Activated T-helper 1 cell treated with anti-CD3 and anti-CD28 coated beads, Interleukin-12 subunit alpha, Interleukin-12 subunit beta, Interleukin-2, Interleukin-4 antibody, amounts not matched to agents 30 ng/mL and 10 ng/mL and 1 ng/mL, durations not matched to agents 14 hours and 24 hours and 36 hours (primary cell): ENCODE results near the gene MCEE. TPM values are rescaled to one million over a fixed set of nuclear protein-coding genes. Genes with fewer than 3 reads are reported as not detected.
"Not testable (repeated sequence)": the region's sequence is repeated elsewhere in the genome, so short reads cannot be mapped to it uniquely, and the experiment has no call there.

Experiments
- DNase-seq: peaks from one replicate; pipeline ENCODE4 v3.0.0; 2021; ENCODE audit warnings: low spot score
- H3K27ac Mint-ChIP-seq: one replicate; pipeline ENCODE4 v1.8.0; 2021; ENCODE audit warnings: mild to moderate bottlenecking, mixed read lengths
- H3K27me3 Mint-ChIP-seq: one replicate; pipeline ENCODE4 v1.8.0; 2022; ENCODE audit warnings: mild to moderate bottlenecking, moderate library complexity, mixed read lengths; ENCODE audit not compliant: insufficient read depth
- H3K36me3 Mint-ChIP-seq: one replicate; pipeline ENCODE4 v1.8.0; 2021; ENCODE audit warnings: low read depth, mixed read lengths
- H3K4me1 Mint-ChIP-seq: one replicate; pipeline ENCODE4 v1.8.0; 2021; ENCODE audit warnings: low read depth, mixed read lengths
- H3K4me3 Mint-ChIP-seq: one replicate; pipeline ENCODE4 v1.8.0; 2021; ENCODE audit warnings: mild to moderate bottlenecking, moderate library complexity, mixed read lengths
- H3K9me3 Mint-ChIP-seq: one replicate; pipeline ENCODE4 v1.8.0; 2021; ENCODE audit warnings: mixed read lengths
- intact Hi-C: fragments of 100-400 bp; cut with micrococcal nuclease; formaldehyde crosslinking; loops from one replicate; pipeline ENCODE4 v1.15.1; 2024
- total RNA-seq: library from RNA; stranded (reverse); gene quantifications from 2 replicates; pipeline ENCODE4 v1.2.3, GENCODE V29; 2022

Gene MCEE
- total RNA-seq, 1 donor from 2014 or later: 14.7 TPM

DNA sequence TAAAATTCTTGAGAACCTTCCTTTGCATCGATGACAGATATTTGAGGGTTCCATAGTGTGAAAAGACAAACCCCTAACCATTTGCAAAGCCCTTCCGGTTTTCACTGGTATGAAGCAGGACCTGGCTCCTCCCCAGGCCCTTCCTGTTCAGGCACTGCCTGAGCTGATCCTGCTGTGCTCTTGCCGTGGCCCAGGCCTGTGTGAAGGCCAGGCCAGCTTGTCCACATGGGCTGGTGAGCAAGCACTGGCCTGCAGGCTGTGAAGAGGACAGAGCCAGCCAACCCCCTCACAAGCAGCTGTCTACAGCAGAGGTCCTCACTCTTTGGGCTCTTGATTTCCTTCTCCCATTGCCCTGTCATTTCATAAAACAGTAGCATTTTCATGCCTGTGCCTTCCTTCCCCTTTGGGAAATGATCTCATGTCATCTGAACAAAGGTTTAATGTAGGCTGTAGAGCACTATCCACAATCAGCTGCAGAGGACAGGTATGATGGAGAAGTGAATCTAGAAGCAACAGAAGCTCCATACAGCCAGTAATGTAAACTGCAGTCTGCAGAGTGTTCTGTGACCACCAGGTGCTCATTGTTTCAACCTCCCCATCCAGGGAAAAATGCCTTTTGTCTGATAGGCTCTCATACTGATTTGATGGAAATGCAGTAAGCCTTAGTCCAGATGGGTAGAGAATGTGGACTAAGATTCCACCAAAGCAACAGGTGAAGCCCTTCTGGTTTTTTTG lies 20.2 kb upstream of the MCEE start:
- Mint-ChIP-seq H3K4me1 (no peaks in the 10 kb centered on the region), H3K27ac (no peak overlapping the region), H3K36me3 (peaks cover 36% of the 10 kb centered on the region), H3K27me3 (no peaks in the 10 kb centered on the region), H3K4me3 (no peak overlapping the region), H3K9me3 (no peaks in the 10 kb centered on the region)
- intact Hi-C loops: no loop called here
- no peak for DNase-seq

DNA sequence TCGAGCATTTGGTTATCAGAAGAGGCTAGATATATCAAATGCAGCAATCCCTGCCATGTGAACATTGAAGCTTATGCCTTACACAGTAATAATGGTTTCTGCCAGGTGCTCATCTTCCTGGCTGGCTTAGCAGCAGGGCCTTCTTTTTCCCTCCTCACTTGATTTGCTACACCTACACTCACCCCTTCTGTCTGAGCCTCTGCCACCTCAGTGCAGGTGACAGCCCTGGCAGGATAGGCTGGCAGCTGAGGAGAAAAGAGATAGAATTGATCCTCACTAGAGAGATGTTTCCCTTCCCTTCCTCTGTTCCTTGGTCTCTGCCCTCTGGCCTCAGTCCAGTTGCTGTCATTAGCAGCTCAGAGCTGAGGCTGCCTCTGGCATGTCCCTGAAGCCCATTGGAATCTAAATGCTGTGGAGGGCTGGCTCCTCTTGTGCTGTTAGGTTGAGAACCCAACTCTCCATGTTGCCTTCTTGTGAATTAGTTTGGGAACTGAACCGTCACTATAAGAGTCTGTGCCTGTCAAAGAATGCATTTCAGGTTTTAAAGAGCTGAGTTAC lies 18.6 kb upstream of the MCEE start:
- intact Hi-C loops: no loop called here
- Mint-ChIP-seq H3K9me3 (no peaks in the 10 kb centered on the region), H3K4me3 (no peak overlapping the region), H3K36me3 (peaks cover 52% of the 10 kb centered on the region), H3K27ac (no peak overlapping the region), H3K27me3 (no peaks in the 10 kb centered on the region), H3K4me1 (no peaks in the 10 kb centered on the region)
- DNase-seq: no peak

DNA sequence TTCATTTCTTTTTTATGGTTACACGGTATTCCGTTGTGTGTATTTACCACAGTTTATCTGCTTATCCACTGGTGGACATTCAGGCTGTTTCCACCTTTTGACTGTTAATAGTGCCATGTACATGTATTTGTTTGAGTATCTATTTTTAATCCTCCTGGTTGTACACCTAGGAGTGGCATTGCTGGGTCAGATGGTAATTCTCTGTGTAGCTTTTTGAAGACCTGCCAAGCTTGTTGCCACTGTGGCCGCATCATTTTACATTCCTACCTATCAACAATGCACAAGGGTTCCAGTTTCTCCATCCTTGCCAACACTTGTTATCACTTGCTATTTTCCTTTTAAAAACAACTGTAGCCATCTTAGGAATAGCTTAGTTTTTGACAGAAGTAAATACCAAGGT lies 13.8 kb upstream of the MCEE start:
- no peaks in the 10 kb centered on the region for H3K27me3 Mint-ChIP-seq
- intact Hi-C loops: no loop called here
- DNase-seq: no peak
- peaks cover 64% of the 10 kb centered on the region for H3K36me3 Mint-ChIP-seq
- H3K4me3 Mint-ChIP-seq: no peak overlapping the region
- H3K27ac Mint-ChIP-seq: no peak overlapping the region
- no peaks in the 10 kb centered on the region for H3K9me3 Mint-ChIP-seq
- H3K4me1 Mint-ChIP-seq: no peaks in the 10 kb centered on the region

DNA sequence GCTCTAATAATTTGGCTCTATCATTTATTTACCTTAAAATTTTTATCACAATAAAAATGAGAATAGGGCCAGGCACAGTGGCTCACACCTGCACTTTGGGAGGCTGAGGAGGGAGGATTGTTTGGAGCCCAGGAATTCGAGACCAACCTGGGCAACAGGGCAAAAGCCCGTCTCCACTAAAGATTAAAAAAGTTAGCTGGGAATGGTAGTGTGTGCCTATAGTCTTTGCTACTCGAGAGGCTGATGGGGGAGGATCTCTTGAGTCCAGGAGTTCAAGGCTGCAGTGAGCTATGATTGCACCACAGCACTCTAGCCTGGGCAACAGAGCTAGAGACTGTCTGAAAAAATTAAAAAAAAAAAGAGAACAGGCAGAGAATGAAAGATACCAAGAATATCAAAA lies 6.1 kb upstream of the MCEE start:
- no peak overlapping the region for H3K27ac Mint-ChIP-seq
- H3K9me3 Mint-ChIP-seq: no peaks in the 10 kb centered on the region
- no peak for DNase-seq
- H3K4me3 Mint-ChIP-seq: no peak overlapping the region
- intact Hi-C loops: no loop called here
- peaks cover 25% of the 10 kb centered on the region for H3K36me3 Mint-ChIP-seq
- no peaks in the 10 kb centered on the region for H3K4me1 Mint-ChIP-seq
- no peaks in the 10 kb centered on the region for H3K27me3 Mint-ChIP-seq

DNA sequence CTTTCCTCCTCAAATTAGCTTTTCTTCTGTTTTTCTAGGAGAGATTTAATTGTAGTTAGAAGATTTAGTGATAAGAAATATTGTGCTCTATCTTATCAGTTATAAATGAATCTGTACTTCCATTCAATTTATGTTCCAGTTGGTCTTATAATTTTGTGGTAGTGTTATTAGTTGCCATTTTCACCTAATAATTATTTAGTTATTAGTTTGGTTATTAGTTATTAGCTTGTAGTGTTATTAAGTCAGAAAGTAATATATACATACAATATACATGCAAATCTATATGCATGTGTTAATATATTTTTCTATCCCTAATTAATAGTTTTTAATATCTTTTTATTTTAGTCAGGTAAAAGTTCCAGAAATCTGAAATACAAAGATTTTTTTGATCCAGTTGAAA lies 3.6 kb upstream of the MCEE start:
- DNase-seq: no peak
- Mint-ChIP-seq H3K4me1 (no peaks in the 10 kb centered on the region), H3K27ac (no peak overlapping the region), H3K36me3 (peaks cover 12% of the 10 kb centered on the region), H3K27me3 (no peaks in the 10 kb centered on the region), H3K9me3 (no peaks in the 10 kb centered on the region), H3K4me3 (no peak overlapping the region)
- intact Hi-C loops: loop anchor here (5.0 kb wide), 1 partner anchor 156 kb away; the partner anchor contains the start of gene ANKRD53

DNA sequence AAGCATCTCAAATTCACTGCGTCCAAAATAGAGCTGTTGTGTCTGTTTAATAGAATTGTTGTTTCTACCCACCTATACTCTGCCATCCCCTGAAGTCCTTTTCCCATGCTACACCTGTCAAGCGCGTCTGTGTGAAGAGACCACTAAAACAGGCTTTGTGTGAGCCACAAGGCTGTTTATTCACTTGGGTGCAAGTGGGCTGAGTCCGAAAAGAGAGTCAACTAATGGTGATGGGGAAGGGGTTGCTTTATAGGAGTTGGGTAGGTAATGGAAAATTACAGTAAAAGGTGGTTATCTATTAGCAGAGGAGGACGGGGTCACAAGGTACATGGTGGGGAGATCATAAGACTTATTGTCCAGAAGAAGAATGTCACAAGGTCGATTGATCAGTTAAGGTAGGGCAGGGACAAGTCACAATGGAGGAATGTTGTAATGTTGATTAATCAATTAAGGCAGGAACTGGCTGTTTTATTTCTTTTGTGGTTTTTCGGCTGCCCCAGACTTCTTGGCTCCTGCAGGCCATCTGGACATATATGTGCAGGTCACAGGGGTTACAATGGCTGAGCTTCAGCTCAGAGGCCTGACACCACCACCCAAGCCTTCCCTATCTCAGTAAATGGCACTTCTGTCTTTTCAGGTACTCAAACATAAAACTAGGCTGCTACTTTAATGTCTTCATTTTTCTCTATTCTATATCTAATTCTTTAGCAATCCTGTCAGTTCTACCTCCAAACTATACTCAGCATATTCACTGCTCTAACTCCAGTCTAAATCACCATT lies 1.5 kb upstream of the MCEE start:
- DNase-seq, H3K9me3 Mint-ChIP-seq, H3K27ac Mint-ChIP-seq, H3K27me3 Mint-ChIP-seq, H3K36me3 Mint-ChIP-seq, H3K4me3 Mint-ChIP-seq: not testable (repeated sequence)
- intact Hi-C loops: loop anchor here (2.0 to 5.0 kb wide), 3 partner anchors 145 to 839 kb away; partner anchors contain the start of genes ANKRD53 and SNRPG
- peaks cover 11% of the 10 kb centered on the region for H3K4me1 Mint-ChIP-seq

DNA sequence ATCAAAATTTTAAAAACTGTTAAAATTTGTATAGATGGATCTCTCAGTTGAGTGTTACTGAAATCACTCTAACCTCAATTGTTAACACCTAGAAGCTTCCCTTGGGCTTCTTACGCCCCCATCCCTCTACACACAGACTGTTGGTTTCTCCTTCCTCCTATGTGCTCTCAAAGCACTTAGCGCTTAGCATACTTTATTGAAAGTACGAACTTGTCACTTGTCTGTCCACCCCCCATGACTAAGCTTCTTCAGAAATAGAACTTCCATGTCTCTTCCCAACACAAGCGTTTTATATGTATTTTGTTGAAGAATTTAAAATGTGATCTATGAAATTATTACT lies 846 bp upstream of the MCEE start:
- H3K9me3 Mint-ChIP-seq: no peaks in the 10 kb centered on the region
- no peak for DNase-seq
- H3K4me1 Mint-ChIP-seq: peaks cover 11% of the 10 kb centered on the region
- H3K36me3 Mint-ChIP-seq: peaks cover 4% of the 10 kb centered on the region
- H3K27ac Mint-ChIP-seq: no peak overlapping the region
- intact Hi-C loops: loop anchor here (1.0 to 5.0 kb wide), 9 partner anchors 31 to 838 kb away; partner anchors contain the start of genes ANKRD53, NAGK, PAIP2B and SNRPG
- no peak overlapping the region for H3K4me3 Mint-ChIP-seq
- H3K27me3 Mint-ChIP-seq: no peaks in the 10 kb centered on the region

DNA sequence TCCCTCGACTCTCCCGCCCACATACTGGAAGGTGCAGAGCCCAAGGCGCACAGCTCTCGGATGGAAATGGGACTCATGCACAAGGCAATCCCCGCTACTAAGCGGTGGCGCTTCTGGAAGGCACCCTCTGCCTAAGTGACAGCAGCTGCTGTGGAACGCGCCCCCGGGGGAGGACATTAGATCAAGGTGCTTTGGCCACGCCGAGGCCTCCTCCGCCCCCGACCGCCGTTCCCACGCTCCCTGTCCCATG lies 202 bp downstream of the MCEE start:
- no peak overlapping the region for H3K4me3 Mint-ChIP-seq
- DNase-seq: no peak
- no peaks in the 10 kb centered on the region for H3K9me3 Mint-ChIP-seq
- H3K36me3 Mint-ChIP-seq: peaks cover 6% of the 10 kb centered on the region
- H3K4me1 Mint-ChIP-seq: peaks cover 11% of the 10 kb centered on the region
- no peaks in the 10 kb centered on the region for H3K27me3 Mint-ChIP-seq
- intact Hi-C loops: loop anchor here (1.0 to 5.0 kb wide), 9 partner anchors 30 to 837 kb away; partner anchors contain the start of genes ANKRD53, NAGK, PAIP2B and SNRPG
- H3K27ac Mint-ChIP-seq: no peak overlapping the region

DNA sequence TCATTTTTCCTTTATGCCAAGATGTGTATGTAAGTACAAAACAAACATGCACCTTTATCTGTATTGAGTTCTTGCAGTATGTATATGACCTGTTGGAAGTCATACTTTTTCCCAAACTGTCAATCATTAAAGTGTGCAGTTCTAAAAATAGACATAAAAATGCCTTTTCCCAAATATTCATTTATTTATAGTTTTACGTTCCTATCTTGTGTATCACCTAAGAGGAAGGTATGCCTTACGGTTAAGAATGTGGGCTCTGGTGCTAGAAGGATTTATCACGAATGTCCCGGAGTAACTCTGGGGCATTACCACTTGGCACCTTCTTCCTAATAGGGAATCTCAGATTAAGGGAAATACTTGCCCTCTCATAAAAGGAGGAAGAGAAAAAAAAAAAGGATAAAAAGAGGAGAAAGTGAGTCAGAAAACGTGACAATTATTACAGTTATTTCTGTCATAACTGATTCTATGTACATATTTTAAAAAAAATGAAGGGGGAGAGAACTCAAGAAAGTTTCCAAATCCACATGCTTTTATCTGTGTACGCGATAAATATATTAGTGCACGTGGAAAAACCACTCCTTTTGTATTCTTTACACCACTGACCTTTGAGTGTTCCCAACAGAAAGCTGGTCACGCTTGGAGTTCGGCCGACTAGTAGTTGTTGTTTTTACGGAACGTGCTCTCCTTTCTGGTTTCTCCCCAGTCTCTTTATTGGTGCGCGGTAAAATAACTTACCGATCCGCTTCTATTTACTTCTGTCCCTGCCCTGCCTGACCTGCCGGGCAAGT lies 721 bp downstream of the MCEE start:
- H3K9me3 Mint-ChIP-seq: no peaks in the 10 kb centered on the region
- DNase-seq: no peak
- H3K4me1 Mint-ChIP-seq: peaks cover 11% of the 10 kb centered on the region
- no peak overlapping the region for H3K4me3 Mint-ChIP-seq
- H3K27ac Mint-ChIP-seq: peak overlapping the region; percentile 69
- peaks cover 6% of the 10 kb centered on the region for H3K36me3 Mint-ChIP-seq
- intact Hi-C loops: no loop called here
- H3K27me3 Mint-ChIP-seq: no peaks in the 10 kb centered on the region

DNA sequence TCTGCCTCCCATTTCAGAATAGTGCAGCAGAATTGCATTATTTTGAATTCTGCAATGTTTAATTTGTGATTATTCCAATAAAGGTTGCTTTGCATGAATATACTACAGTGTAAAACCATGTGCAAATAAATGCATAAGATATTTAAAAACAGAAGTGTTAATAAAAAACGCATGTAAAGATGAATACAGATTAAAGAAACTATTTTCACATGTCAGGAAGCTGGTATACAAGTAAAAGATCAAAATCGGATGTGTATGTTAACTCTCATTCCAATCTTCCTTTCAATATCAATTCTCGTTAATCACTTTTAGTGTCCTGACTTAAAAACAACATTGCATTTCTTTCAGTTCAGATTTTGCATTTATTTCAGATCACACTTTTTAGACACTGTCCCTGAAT lies 3.1 kb downstream of the MCEE start:
- H3K4me3 Mint-ChIP-seq: no peak overlapping the region
- peaks cover 11% of the 10 kb centered on the region for H3K4me1 Mint-ChIP-seq
- no peak overlapping the region for H3K27ac Mint-ChIP-seq
- DNase-seq: no peak
- H3K27me3 Mint-ChIP-seq: no peaks in the 10 kb centered on the region
- no peaks in the 10 kb centered on the region for H3K9me3 Mint-ChIP-seq
- intact Hi-C loops: no loop called here
- H3K36me3 Mint-ChIP-seq: peaks cover 14% of the 10 kb centered on the region

DNA sequence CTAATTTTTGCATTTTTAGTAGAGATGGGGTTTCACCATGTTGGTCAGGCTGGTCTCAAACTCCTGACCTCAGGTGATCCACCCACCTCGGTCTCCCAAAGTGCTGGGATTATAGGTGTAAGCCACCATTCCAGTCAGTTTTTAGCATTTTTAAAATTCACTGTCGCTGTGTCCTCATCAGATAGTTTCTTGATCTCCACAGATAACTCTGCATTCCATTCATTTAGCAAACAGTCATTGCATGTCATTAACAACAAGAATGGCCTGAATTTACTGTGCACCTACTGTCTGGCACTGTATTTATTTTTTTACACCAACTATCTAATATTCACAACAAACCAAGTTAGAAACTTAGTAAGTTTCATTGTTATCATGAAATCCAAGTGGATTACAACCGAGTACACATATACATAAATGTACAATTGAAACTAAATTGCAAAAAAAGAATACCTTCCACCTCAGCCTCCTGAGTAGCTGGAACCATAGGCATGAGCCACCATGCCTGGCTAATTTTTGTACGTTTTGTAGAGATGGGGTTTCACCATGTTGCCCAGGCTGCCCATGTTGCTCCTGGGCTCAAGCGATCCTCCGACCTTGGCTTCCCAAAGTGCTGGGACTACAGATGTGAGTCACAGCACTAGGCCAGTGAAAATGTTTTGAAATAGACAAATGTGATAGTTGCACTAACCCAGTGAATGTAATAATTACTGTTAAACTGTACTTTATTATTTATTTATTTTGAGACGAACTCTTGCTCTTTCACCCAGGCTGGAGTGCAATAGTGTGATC lies 4.3 kb downstream of the MCEE start:
- peaks cover 11% of the 10 kb centered on the region for H3K4me1 Mint-ChIP-seq
- intact Hi-C loops: no loop called here
- no peak overlapping the region for H3K27ac Mint-ChIP-seq
- no peak for DNase-seq
- peaks cover 14% of the 10 kb centered on the region for H3K36me3 Mint-ChIP-seq
- H3K9me3 Mint-ChIP-seq: no peaks in the 10 kb centered on the region
- H3K4me3 Mint-ChIP-seq: no peak overlapping the region
- H3K27me3 Mint-ChIP-seq: no peaks in the 10 kb centered on the region
